Trophoblast cell (in vitro differentiated cells and primary cell): ENCODE measurements around the gene AMOTL1.

Experiments
- DNase-seq, 2 donors: peaks; one replicate each; pipeline ENCODE4 v3.0.0-alpha.2; 2016
- H2AFZ ChIP-seq: 2 replicates; pipeline ENCODE4 v1.6.1; 2013; ENCODE audit warnings: low read length, moderate library complexity, mild to moderate bottlenecking; ENCODE audit not compliant: insufficient read depth, poor library complexity
- H2AK5ac ChIP-seq: 2 replicates; pipeline ENCODE4 v1.6.1; 2013; ENCODE audit warnings: mild to moderate bottlenecking, low read length
- H2BK120ac ChIP-seq: 2 replicates; pipeline ENCODE4 v1.6.1; 2013; ENCODE audit warnings: low read length, mild to moderate bottlenecking, moderate library complexity; ENCODE audit not compliant: insufficient read depth, poor library complexity
- H2BK12ac ChIP-seq: 2 replicates; pipeline ENCODE4 v1.6.1; 2013; ENCODE audit warnings: mild to moderate bottlenecking, low read length, moderate library complexity
- H2BK5ac ChIP-seq: 2 replicates; pipeline ENCODE4 v1.6.1; 2013; ENCODE audit warnings: low read length, low read depth, moderate library complexity, mild to moderate bottlenecking; ENCODE audit not compliant: poor library complexity
- H3K14ac ChIP-seq: 2 replicates; pipeline ENCODE4 v1.6.1; 2013; ENCODE audit warnings: mild to moderate bottlenecking, low read length
- H3K18ac ChIP-seq: 2 replicates; pipeline ENCODE4 v1.6.1; 2013; ENCODE audit warnings: mild to moderate bottlenecking, low read length
- H3K23ac ChIP-seq: 2 replicates; pipeline ENCODE4 v1.6.1; 2013; ENCODE audit warnings: low read length
- H3K27ac ChIP-seq: 2 replicates; pipeline ENCODE4 v1.5.1; 2013; ENCODE audit warnings: low read depth, mild to moderate bottlenecking, inconsistent platforms, low read length, moderate library complexity
- H3K27me3 ChIP-seq: 2 replicates; pipeline ENCODE4 v1.6.1; 2013; ENCODE audit warnings: inconsistent platforms, mild to moderate bottlenecking, low read length, moderate library complexity; ENCODE audit not compliant: insufficient read depth
- H3K36me3 ChIP-seq, 2 experiments: 1 replicate in 1 of 2; 2 replicates in 1 of 2; pipeline ENCODE4 v1.6.1; 2013; ENCODE audit warnings: low read length in 2 of 2, mild to moderate bottlenecking in 2 of 2, moderate library complexity in 1 of 2; ENCODE audit not compliant: insufficient read depth in 2 of 2, control insufficient read depth in 1 of 2
- H3K4ac ChIP-seq: 2 replicates; pipeline ENCODE4 v1.6.1; 2013; ENCODE audit warnings: low read depth, mild to moderate bottlenecking, low read length, moderate library complexity
- H3K4me1 ChIP-seq, 2 experiments: 1 replicate in 1 of 2; 2 replicates in 1 of 2; pipeline ENCODE4 v1.6.1; 2013; ENCODE audit warnings: low read length in 2 of 2, mild to moderate bottlenecking in 2 of 2, moderate library complexity in 1 of 2; ENCODE audit not compliant: insufficient read depth in 2 of 2, control insufficient read depth in 1 of 2
- H3K4me2 ChIP-seq: 2 replicates; pipeline ENCODE4 v1.6.1; 2013; ENCODE audit warnings: inconsistent platforms, mild to moderate bottlenecking, low read length, moderate library complexity
- H3K4me3 ChIP-seq: 2 replicates; pipeline ENCODE4 v1.5.1; 2013; ENCODE audit warnings: mild to moderate bottlenecking, low read depth, low read length, inconsistent platforms
- H3K79me1 ChIP-seq: one replicate; pipeline ENCODE4 v1.6.1; 2013; ENCODE audit warnings: low read length
- H3K79me2 ChIP-seq: 2 replicates; pipeline ENCODE4 v1.6.1; 2013; ENCODE audit warnings: low read length, mild to moderate bottlenecking; ENCODE audit not compliant: control insufficient read depth, insufficient read depth, poor library complexity
- H3K9ac ChIP-seq: 2 replicates; pipeline ENCODE4 v1.6.1; 2013; ENCODE audit warnings: mild to moderate bottlenecking, low read length
- H3K9me3 ChIP-seq: 2 replicates; pipeline ENCODE4 v1.6.1; 2013; ENCODE audit warnings: low read depth, mild to moderate bottlenecking, control low read depth, inconsistent platforms, low read length; ENCODE audit not compliant: insufficient read depth
- H4K12ac ChIP-seq: 2 replicates; pipeline ENCODE4 v1.6.1; 2013; ENCODE audit warnings: low read depth, mild to moderate bottlenecking, low read length, moderate library complexity
- H4K8ac ChIP-seq: 2 replicates; pipeline ENCODE4 v1.6.1; 2013; ENCODE audit warnings: low read depth, mild to moderate bottlenecking, low read length, moderate library complexity
- H4K91ac ChIP-seq: one replicate; pipeline ENCODE4 v1.6.1; 2013; ENCODE audit warnings: low read depth, mild to moderate bottlenecking, low read length, moderate library complexity
- WGBS: extraction: QIAGEN DNeasy Blood & Tissue Kit; methylation state at CpG from one replicate; pipeline ENCODE4 v1.1.7; 2013; ENCODE audit warnings: missing lambda C conversion rate; ENCODE audit not compliant: insufficient read length, insufficient coverage; ENCODE audit errors: extremely low coverage; 5-methylcytosine and 5-hydroxymethylcytosine counted together

Gene AMOTL1

GRCh38 chr11:94735907-94736306 lies 32.2 kb upstream of the AMOTL1 start:
- no peak overlapping the region for H2AK5ac ChIP-seq
- H4K91ac ChIP-seq: no peak overlapping the region
- no peak overlapping the region for H4K8ac ChIP-seq
- no peak overlapping the region for H3K4me2 ChIP-seq
- no peak overlapping the region for H4K12ac ChIP-seq
- no peak overlapping the region for H3K9ac ChIP-seq
- WGBS: no CpG with 5 or more reads among the region's 4 CpGs
- peaks cover 17 to 31% of the 10 kb centered on the region in 2 experiments for H3K4me1 ChIP-seq
- H3K9me3 ChIP-seq: no peaks in the 10 kb centered on the region
- H3K36me3 ChIP-seq: no peaks in the 10 kb centered on the region
- DNase-seq: no peak
- H2BK120ac ChIP-seq: no peak overlapping the region
- H3K27ac ChIP-seq: no peak overlapping the region
- no peak overlapping the region for H3K4ac ChIP-seq
- no peak overlapping the region for H2AFZ ChIP-seq
- H3K79me1 ChIP-seq: peaks cover 5% of the 10 kb centered on the region
- H3K14ac ChIP-seq: no peak overlapping the region
- no peak overlapping the region for H2BK12ac ChIP-seq
- peaks cover under 1% of the 10 kb centered on the region for H3K79me2 ChIP-seq
- H3K4me3 ChIP-seq: no peak overlapping the region
- peaks cover 8% of the 10 kb centered on the region for H3K27me3 ChIP-seq
- no peak overlapping the region for H2BK5ac ChIP-seq
- H3K18ac ChIP-seq: no peak overlapping the region
- H3K23ac ChIP-seq: no peak overlapping the region

DNA sequence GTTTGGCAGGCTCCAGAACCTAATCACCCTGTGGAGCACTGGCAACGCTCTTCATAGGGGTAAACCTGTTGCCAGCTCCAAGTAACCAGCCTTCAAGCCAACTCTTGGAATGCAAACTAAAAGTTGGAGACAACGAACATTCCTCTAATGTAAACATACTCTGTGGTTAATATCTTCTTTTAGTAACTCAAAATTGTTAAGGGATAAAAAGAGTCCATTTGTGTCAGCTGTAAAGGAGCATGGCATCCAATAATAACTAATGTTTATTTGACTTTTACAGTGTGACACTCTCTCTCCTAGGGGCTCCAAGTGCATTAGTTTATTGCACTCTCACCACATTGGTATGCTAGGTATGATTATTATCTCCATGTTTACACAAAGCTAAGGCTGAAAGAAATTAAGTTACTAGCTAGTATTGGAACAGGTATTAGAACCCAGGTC lies 31.0 kb upstream of the AMOTL1 start:
- Histone ChIP-seq H3K18ac (no peak overlapping the region), H3K27me3 (peaks cover 8% of the 10 kb centered on the region), H2BK120ac (no peak overlapping the region), H3K4me3 (no peak overlapping the region), H2AFZ (no peak overlapping the region), H2AK5ac (no peak overlapping the region), H3K27ac (no peak overlapping the region), H4K8ac (no peak overlapping the region), H4K12ac (no peak overlapping the region), H3K9me3 (no peaks in the 10 kb centered on the region), H4K91ac (no peak overlapping the region), H3K14ac (no peak overlapping the region), H3K4me2 (no peak overlapping the region), H3K4ac (no peak overlapping the region), H3K4me1 (peaks cover 20 to 27% of the 10 kb centered on the region in 2 experiments), H3K36me3 (no peaks in the 10 kb centered on the region), H2BK12ac (no peak overlapping the region), H3K79me2 (peaks cover 2% of the 10 kb centered on the region), H2BK5ac (no peak overlapping the region), H3K79me1 (peaks cover 7% of the 10 kb centered on the region), H3K23ac (no peak overlapping the region), H3K9ac (no peak overlapping the region)
- DNase-seq: peak in 1 of 2 donors; percentile 75
- WGBS: no CpG with 5 or more reads among the region's 2 CpGs

DNA sequence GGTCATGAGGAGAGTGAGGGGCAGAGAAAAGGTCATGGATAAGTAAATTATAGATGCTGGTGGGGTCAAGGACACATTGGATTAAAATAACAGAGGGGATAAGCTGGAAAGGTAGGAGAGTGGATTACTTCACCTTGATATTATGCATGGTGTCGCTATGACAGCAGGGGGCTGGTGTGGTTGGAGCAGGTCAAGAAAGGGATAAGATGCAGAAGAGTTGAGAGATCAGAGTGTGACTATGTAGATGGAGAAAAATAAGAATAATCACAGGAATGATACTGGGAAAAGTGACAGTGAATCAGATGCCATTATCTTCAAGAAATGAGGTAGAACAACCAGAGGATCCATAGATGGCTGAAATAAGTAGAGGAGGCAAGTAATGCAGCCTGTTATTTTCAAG lies 29.4 kb upstream of the AMOTL1 start:
- no peak overlapping the region for H3K14ac ChIP-seq
- no peak overlapping the region for H3K4me3 ChIP-seq
- H2BK12ac ChIP-seq: no peak overlapping the region
- H4K8ac ChIP-seq: no peak overlapping the region
- peaks cover 7% of the 10 kb centered on the region for H3K79me1 ChIP-seq
- H2BK5ac ChIP-seq: no peak overlapping the region
- H3K18ac ChIP-seq: no peak overlapping the region
- no peak overlapping the region for H3K4ac ChIP-seq
- no peak for DNase-seq
- no CpG with 5 or more reads among the region's 1 CpG for WGBS
- no peak overlapping the region for H3K27ac ChIP-seq
- H3K27me3 ChIP-seq: peaks cover 8% of the 10 kb centered on the region
- H3K23ac ChIP-seq: no peak overlapping the region
- H3K9ac ChIP-seq: no peak overlapping the region
- H4K12ac ChIP-seq: no peak overlapping the region
- no peak overlapping the region for H4K91ac ChIP-seq
- H3K4me2 ChIP-seq: no peak overlapping the region
- H2AK5ac ChIP-seq: no peak overlapping the region
- H2BK120ac ChIP-seq: no peak overlapping the region
- no peaks in the 10 kb centered on the region for H3K9me3 ChIP-seq
- H3K79me2 ChIP-seq: peaks cover 2% of the 10 kb centered on the region
- H2AFZ ChIP-seq: no peak overlapping the region
- peaks cover 18 to 24% of the 10 kb centered on the region in 2 experiments for H3K4me1 ChIP-seq
- no peaks in the 10 kb centered on the region for H3K36me3 ChIP-seq

- Histone ChIP-seq H4K91ac (no peak overlapping the region), H3K4me2 (no peak overlapping the region), H3K27ac (no peak overlapping the region), H3K14ac (no peak overlapping the region), H3K4me3 (no peak overlapping the region), H3K27me3 (peaks cover 8% of the 10 kb centered on the region), H4K8ac (no peak overlapping the region), H2AK5ac (peak overlapping the region; percentile 47), H3K79me2 (peaks cover 2% of the 10 kb centered on the region), H3K23ac (no peak overlapping the region), H2AFZ (no peak overlapping the region), H2BK120ac (no peak overlapping the region), H2BK5ac (no peak overlapping the region), H3K9me3 (no peaks in the 10 kb centered on the region), H3K4me1 (peaks cover 18 to 23% of the 10 kb centered on the region in 2 experiments), H3K36me3 (no peaks in the 10 kb centered on the region), H3K4ac (no peak overlapping the region), H2BK12ac (no peak overlapping the region), H3K79me1 (peaks cover 7% of the 10 kb centered on the region), H4K12ac (no peak overlapping the region), H3K18ac (no peak overlapping the region), H3K9ac (no peak overlapping the region)
- WGBS: no CpG with 5 or more reads among the region's 2 CpGs
- DNase-seq: no peak
Observed at GRCh38 chr11:94739331-94739730, 28.8 kb upstream of the AMOTL1 start.
